Ammon's horn (tissue), 1 donor: ENCODE measurements around the gene TPPP3.

Experiments
- DNase-seq: peaks from one replicate; pipeline ENCODE4 v3.0.0-alpha.2; 2016; ENCODE audit warnings: low spot score

TPPP3 gene

DNA sequence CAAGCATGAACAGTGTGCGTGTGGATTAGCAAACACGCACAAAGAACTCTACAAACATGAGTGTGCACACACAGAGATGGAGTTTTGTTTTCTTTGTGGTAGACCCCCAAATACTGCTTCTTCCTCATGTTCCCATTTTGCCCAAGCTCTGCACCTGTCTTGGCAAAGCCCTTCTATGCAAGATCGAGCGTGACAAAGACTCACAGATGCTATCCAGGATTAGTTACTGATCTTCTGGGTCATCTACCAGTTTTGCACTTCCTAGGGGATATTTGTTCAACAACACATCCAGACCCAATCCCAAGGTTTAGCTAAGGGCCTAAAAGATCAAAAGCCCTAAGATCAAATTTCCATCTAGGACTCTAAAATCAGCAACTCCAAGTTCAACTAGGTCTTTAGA, 50.7 kb downstream of the TPPP3 start:
- DNase-seq, result no peak

DNA sequence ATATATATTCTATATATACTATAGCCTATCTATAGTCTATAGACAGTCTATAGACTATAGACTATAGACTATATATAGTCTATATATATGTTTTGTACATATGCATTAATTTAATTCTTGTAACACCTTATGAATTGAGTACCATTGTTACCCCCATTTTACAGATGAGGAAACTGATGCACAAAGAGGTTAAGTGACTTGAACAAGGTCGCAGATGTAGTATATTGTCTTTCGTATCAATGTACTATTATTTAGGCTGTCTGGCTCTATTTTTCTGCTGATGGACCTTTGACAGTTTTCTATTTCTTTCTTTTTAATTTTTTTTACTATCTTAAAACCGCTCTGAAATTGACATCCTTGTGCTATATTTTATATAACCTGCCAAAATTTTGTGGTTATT, 52.0 kb downstream of the TPPP3 start:
- no peak for DNase-seq
